Prostate gland (tissue), 2 donors: Measurements from ENCODE around the gene LNPEP. TPM values are rescaled to one million over a fixed set of nuclear protein-coding genes. Genes with fewer than 3 reads are reported as not detected.

Source experiments
- DNase-seq: peaks from one replicate; pipeline ENCODE4 v3.0.0-alpha.2; 2019; ENCODE audit warnings: low spot score
- H3K27ac ChIP-seq, 2 donors: fragments of 200-600 bp; sonication (generic); 2 replicates each; pipeline ENCODE4 v1.5.1; 2017 to 2019
- H3K27me3 ChIP-seq: fragments of 200-600 bp; sonication (generic); replicated peaks from 2 replicates; pipeline ENCODE4 v1.5.1; 2019; ENCODE audit not compliant: insufficient read depth
- H3K36me3 ChIP-seq, 2 donors: fragments of 200-600 bp; sonication (generic); 1 replicate in 1 of 2; 2 replicates in 1 of 2; pipeline versions ENCODE4 v1.5.1 to v1.8.1; 2017 to 2019
- H3K4me1 ChIP-seq: fragments of 200-600 bp; sonication (generic); replicated peaks from 2 replicates; pipeline ENCODE4 v1.5.1; 2019
- H3K4me3 ChIP-seq, 2 donors: fragments of 200-600 bp; sonication (generic); 2 replicates each; pipeline ENCODE4 v1.5.1; 2017 to 2019
- H3K9me3 ChIP-seq: fragments of 200-600 bp; sonication (generic); 2 replicates; pipeline ENCODE4 v1.5.1; 2017
- POLR2A ChIP-seq: fragments of 450-650 bp; IDR thresholded peaks from one replicate; pipeline ENCODE4 v1.6.1; 2016; ENCODE audit warnings: antibody characterized with exemption, mild to moderate bottlenecking
- POLR2AphosphoS5 ChIP-seq: sonication (generic); formaldehyde crosslinking; IDR thresholded peaks from one replicate; pipeline ENCODE4 v1.6.1; 2017; ENCODE audit warnings: antibody characterized with exemption
- WGBS: methylation state at CpG from one replicate; pipeline ENCODE4 v1.1.5; 2018; 5-methylcytosine and 5-hydroxymethylcytosine counted together
- intact Hi-C: fragments of 100-400 bp; cut with DNase I; formaldehyde crosslinking; loops from one replicate; pipeline ENCODE4 v1.14.2; 2022
- total RNA-seq, 2 donors: library from RNA; depleted of rRNA; stranded (reverse); fragments of >200 nt; gene quantifications; one replicate each; pipeline ENCODE4 v1.1.0, GENCODE V29; 2016
- TF ChIP-seq, protein P1 (sequence below), 4 experiments: fragments of 200-600 bp in 2 of 4; fragments of 450-650 bp in 2 of 4; sonication (generic) in 2 of 4; IDR thresholded peaks; 1 replicate in 3 of 4; 2 replicates in 1 of 4; pipeline ENCODE4 v1.5.1; 2016 to 2019; ENCODE audit warnings: antibody characterized with exemption in 4 of 4, mild to moderate bottlenecking in 2 of 4, moderate library complexity in 2 of 4

LNPEP gene
- total RNA-seq, 2 donors from 2014 or later, result 38.5 to 43.9 TPM

DNA sequence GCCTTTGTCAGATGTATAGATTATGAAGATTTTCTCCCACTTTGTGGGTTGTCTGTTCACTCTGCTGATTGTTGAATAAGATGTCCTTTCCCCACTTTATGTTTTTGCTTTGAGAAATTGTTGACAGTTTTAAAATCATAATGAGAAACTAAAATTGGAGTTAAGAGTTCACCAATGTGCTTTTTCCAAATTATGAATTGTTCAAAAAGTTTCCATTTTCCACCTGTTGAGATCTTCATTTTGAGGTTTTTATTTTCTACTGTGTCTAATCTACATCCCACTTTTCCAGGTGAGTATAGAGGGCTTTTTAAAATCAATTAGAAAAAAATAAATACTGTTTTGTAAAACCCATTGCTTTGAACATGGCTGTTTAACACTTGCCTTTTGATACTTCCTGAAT is 55.8 kb downstream of the LNPEP start:
- H3K36me3 ChIP-seq, result no peaks in the 10 kb centered on the region
- intact Hi-C loops, result loop anchor here (10.0 kb wide), 1 partner anchor 173 kb away; no protein-coding TSS in a partner anchor
- TF ChIP-seq POLR2AphosphoS5 (no peak), POLR2A (no peak)
- TF ChIP-seq, protein P1, sequence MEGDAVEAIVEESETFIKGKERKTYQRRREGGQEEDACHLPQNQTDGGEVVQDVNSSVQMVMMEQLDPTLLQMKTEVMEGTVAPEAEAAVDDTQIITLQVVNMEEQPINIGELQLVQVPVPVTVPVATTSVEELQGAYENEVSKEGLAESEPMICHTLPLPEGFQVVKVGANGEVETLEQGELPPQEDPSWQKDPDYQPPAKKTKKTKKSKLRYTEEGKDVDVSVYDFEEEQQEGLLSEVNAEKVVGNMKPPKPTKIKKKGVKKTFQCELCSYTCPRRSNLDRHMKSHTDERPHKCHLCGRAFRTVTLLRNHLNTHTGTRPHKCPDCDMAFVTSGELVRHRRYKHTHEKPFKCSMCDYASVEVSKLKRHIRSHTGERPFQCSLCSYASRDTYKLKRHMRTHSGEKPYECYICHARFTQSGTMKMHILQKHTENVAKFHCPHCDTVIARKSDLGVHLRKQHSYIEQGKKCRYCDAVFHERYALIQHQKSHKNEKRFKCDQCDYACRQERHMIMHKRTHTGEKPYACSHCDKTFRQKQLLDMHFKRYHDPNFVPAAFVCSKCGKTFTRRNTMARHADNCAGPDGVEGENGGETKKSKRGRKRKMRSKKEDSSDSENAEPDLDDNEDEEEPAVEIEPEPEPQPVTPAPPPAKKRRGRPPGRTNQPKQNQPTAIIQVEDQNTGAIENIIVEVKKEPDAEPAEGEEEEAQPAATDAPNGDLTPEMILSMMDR (IDR thresholded peaks at IDR 0.05), result no peak

DNA sequence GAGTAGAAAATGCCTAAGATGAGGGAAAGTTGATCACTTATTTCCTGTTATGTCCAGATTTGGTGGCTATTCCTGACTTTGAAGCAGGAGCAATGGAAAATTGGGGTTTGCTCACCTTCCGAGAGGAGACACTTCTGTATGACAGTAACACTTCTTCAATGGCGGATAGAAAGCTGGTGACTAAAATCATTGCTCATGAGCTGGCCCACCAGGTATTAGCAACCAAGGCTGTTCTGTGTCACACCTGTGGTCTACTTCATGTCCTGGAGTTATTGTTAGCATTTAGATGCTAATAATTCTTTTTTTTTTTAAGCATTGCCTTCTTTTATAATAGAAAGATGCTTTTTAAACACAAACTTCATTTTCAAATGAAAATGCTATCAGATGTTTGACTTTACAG is 57.9 kb downstream of the LNPEP start:
- H3K36me3 ChIP-seq, result no peaks in the 10 kb centered on the region
- H3K27me3 ChIP-seq, result no peaks in the 10 kb centered on the region
- no peak overlapping the region for H3K27ac ChIP-seq
- H3K4me1 ChIP-seq, result no peaks in the 10 kb centered on the region
- TF ChIP-seq, protein P1 (IDR thresholded peaks at IDR 0.05), result no peak
- no peak for TF ChIP-seq POLR2A
- no peak for TF ChIP-seq POLR2AphosphoS5
- intact Hi-C loops, result loop anchor here (10.0 kb wide), 1 partner anchor 171 kb away; no protein-coding TSS in a partner anchor
- DNase-seq, result no peak
- no peaks in the 10 kb centered on the region for H3K9me3 ChIP-seq
- 100% methylated on average over 2 of the region's 2 CpGs for WGBS
- H3K4me3 ChIP-seq, result no peak overlapping the region

More for the DNA sequence above, 55.8 kb downstream of the LNPEP start:
- Histone ChIP-seq H3K4me3 (no peak overlapping the region), H3K4me1 (no peaks in the 10 kb centered on the region), H3K9me3 (no peaks in the 10 kb centered on the region), H3K27me3 (no peaks in the 10 kb centered on the region), H3K27ac (no peak overlapping the region)
- DNase-seq, result no peak

DNA sequence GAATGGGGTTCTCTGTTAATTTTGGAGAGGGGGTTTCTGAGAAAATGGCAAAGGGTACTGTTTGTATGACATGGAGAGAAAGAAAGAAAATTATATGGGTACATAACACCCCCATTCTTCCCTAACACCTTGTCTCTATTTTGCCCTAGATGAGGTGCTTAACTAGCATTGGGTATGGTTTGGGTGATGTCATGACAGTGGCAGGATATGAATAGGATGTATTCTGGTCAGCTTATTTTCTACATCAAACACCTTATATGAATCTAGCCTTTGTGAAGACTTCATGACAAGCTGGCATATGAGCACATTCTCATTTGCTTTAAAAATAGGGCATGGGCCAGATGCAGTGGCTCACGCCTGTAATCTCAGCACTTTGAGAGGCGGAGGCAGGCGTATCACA is 58.6 kb downstream of the LNPEP start:
- H3K27me3 ChIP-seq, result no peaks in the 10 kb centered on the region
- H3K27ac ChIP-seq, result no peak overlapping the region
- WGBS, result 100% methylated on average over 3 of the region's 3 CpGs
- no peaks in the 10 kb centered on the region for H3K9me3 ChIP-seq
- intact Hi-C loops, result loop anchor here (10.0 kb wide), 1 partner anchor 170 kb away; no protein-coding TSS in a partner anchor
- no peak overlapping the region for H3K4me3 ChIP-seq
- no peaks in the 10 kb centered on the region for H3K36me3 ChIP-seq
- DNase-seq, result no peak
- H3K4me1 ChIP-seq, result no peaks in the 10 kb centered on the region
- TF ChIP-seq POLR2A, result no peak
- TF ChIP-seq, protein P1 (IDR thresholded peaks at IDR 0.05), result no peak
- no peak for TF ChIP-seq POLR2AphosphoS5

DNA sequence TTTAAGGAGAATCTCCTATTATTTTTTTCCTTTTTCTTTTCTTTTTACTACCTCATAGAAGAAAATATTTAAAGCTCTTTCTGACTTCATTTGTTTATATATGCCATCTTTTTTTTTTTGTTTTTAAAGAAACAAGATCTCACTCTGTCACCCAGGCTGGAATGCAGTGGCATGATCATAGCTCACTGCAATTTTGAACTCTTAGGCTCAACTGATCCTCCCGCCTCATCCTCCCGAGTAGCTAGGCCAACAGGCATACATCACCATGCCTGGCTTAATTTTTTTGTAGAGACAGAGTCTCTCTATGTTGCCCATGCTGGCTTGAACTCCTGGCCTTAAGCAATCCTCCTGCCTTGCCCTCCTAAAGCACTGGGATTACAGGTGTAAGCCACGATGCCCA is 59.5 kb downstream of the LNPEP start:
- Histone ChIP-seq H3K4me3 (no peak overlapping the region), H3K36me3 (no peaks in the 10 kb centered on the region), H3K9me3 (no peaks in the 10 kb centered on the region), H3K27me3 (no peaks in the 10 kb centered on the region), H3K27ac (no peak overlapping the region), H3K4me1 (no peaks in the 10 kb centered on the region)
- DNase-seq, result no peak
- no peak for TF ChIP-seq POLR2AphosphoS5
- TF ChIP-seq, protein P1 (IDR thresholded peaks at IDR 0.05), result no peak
- no peak for TF ChIP-seq POLR2A
- intact Hi-C loops, result loop anchor here (10.0 kb wide), 1 partner anchor 169 kb away; no protein-coding TSS in a partner anchor
- 68% methylated on average over 3 of the region's 3 CpGs for WGBS

DNA sequence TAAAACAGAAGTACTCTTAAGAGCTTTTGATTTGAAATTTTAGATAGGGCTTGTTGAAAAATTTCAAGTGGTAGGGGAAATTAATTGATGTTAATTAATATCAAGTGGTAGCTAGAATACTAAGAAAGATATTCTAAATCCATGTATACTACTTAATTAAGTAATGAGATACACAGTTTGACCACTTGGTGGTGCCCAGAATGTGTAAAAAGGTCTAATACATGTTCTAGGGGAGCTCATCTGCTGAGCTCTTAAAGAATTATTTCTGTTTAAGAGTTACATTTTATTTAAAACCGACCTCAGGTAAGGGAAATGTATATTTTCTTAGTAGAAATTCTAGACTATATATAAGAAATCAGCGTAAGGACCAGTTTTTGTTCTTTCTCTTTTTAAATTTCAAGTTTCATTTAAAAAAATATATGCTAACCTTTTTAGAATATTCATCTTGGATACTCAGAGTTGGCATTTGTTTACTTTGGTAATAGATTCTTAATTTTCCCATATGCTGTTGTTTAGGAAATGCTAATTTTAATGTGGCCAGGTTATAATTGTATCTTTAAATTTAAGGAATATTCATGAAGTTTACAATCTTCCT is 61.5 kb downstream of the LNPEP start:
- Histone ChIP-seq H3K4me1 (no peaks in the 10 kb centered on the region), H3K4me3 (no peak overlapping the region), H3K27ac (no peak overlapping the region), H3K27me3 (no peaks in the 10 kb centered on the region), H3K36me3 (no peaks in the 10 kb centered on the region), H3K9me3 (no peaks in the 10 kb centered on the region)
- intact Hi-C loops, result loop anchor here (10.0 kb wide), 1 partner anchor 167 kb away; no protein-coding TSS in a partner anchor
- TF ChIP-seq POLR2A, result no peak
- TF ChIP-seq, protein P1 (IDR thresholded peaks at IDR 0.05), result peak in 3 of 4 experiments; percentile 24 to 59 (median 55)
- no peak for DNase-seq
- 56% methylated on average over 2 of the region's 2 CpGs for WGBS
